GM04504 (cell line): ENCODE results near the gene PTMS.

Source experiments
- DNase-seq: peaks from one replicate; pipeline ENCODE4 v3.0.0-alpha.2; 2012; ENCODE audit warnings: low read depth

PTMS gene

GRCh38 chr12:6752167-6752920 lies 13.8 kb upstream of the PTMS start:
- peak; percentile 19 for DNase-seq

- DNase-seq = peak; percentile 98
These were observed 13.0 kb upstream of the PTMS start, which contains the start of gene MLF2 for GRCh38 chr12:6752921-6753771. TSS of gene MLF2 (minus strand) at chr12:6753141. CDS start at chr12:6752334, 807 bp downstream.

- DNase-seq = no peak
These were observed 12.3 kb upstream of the PTMS start for GRCh38 chr12:6753772-6754356.

- no peak for DNase-seq
These were observed 11.8 kb upstream of the PTMS start for GRCh38 chr12:6754411-6754810.

- DNase-seq = no peak
These were observed 9.0 kb upstream of the PTMS start for GRCh38 chr12:6757028-6757690.

GRCh38 chr12:6758506-6759095 lies 7.6 kb upstream of the PTMS start:
- DNase-seq = no peak

GRCh38 chr12:6759741-6760140 lies 6.4 kb upstream of the PTMS start:
- no peak for DNase-seq

GRCh38 chr12:6763380-6763779 lies 2.8 kb upstream of the PTMS start:
- DNase-seq = no peak

GRCh38 chr12:6764011-6764828 lies 1.9 kb upstream of the PTMS start:
- peak; percentile 99 for DNase-seq

- DNase-seq = no peak
These were observed 1.0 kb upstream of the PTMS start for GRCh38 chr12:6765048-6765633.

- DNase-seq = no peak
These were observed 637 bp downstream of the PTMS start for GRCh38 chr12:6766651-6767349.

- no peak for DNase-seq
These were observed 1.5 kb downstream of the PTMS start for GRCh38 chr12:6767353-6768319.

GRCh38 chr12:6768437-6768914 lies 2.3 kb downstream of the PTMS start:
- DNase-seq = no peak

- DNase-seq = no peak
These were observed 2.8 kb downstream of the PTMS start for GRCh38 chr12:6768990-6769389.

- DNase-seq = no peak
These were observed 3.5 kb downstream of the PTMS start for GRCh38 chr12:6769666-6770065.

- no peak for DNase-seq
These were observed 3.9 kb downstream of the PTMS start for GRCh38 chr12:6770094-6770493.

GRCh38 chr12:6770600-6770999 lies 4.4 kb downstream of the PTMS start:
- no peak for DNase-seq

GRCh38 chr12:6771091-6771495 lies 4.9 kb downstream of the PTMS start:
- no peak for DNase-seq
